ENCODE measurements around the gene CALML5. TPM values are rescaled to one million over a fixed set of nuclear protein-coding genes. Genes with fewer than 3 reads are reported as not detected.

CALML5 gene
- total and polyA plus RNA-seq, 7 donors: not detected

- peaks cover 22 to 83% (median 62%) of the 10 kb centered on the region in 4 donors for H3K36me3 ChIP-seq
- intact Hi-C loops (cut with DNase I): no loop called here
- no peaks in the 10 kb centered on the region for H3K9me3 ChIP-seq
- WGBS, 2 donors: 91 to 94% methylated on average over 12 of the region's 12 CpGs
- H3K4me1 ChIP-seq: peaks cover 0 to 43% (median 19%) of the 10 kb centered on the region in 4 donors
- TF ChIP-seq POLR2AphosphoS5 (IDR thresholded peaks at IDR 0.05) (no peak), POLR2A (IDR thresholded peaks at IDR 0.05) (no peak), EP300 (IDR thresholded peaks at IDR 0.05) (no peak), CTCF (IDR thresholded peaks at IDR 0.05) (no peak)
- H3K27ac ChIP-seq: peak overlapping the region in 1 of 4 donors; percentile 13
- H3K4me3 ChIP-seq: no peak overlapping the region
- H3K27me3 ChIP-seq: no peaks in the 10 kb centered on the region
- no peak for DNase-seq
These were observed 42.8 kb downstream of the CALML5 start for GRCh38 chr10:5456563-5456962.

GRCh38 chr10:5453749-5454489 is 45.5 kb downstream of the CALML5 start:
- Histone ChIP-seq H3K27me3 (no peaks in the 10 kb centered on the region), H3K4me1 (peaks cover 0 to 50% (median 28%) of the 10 kb centered on the region in 4 donors), H3K27ac (peak overlapping the region; percentile 21 to 84 (median 82)), H3K4me3 (no peak overlapping the region), H3K36me3 (peaks cover 22 to 67% (median 61%) of the 10 kb centered on the region in 4 donors), H3K9me3 (no peaks in the 10 kb centered on the region)
- WGBS, 2 donors: 47 to 79% methylated on average over 13 of the region's 13 CpGs
- TF ChIP-seq CTCF (IDR thresholded peaks at IDR 0.05) (no peak), POLR2A (IDR thresholded peaks at IDR 0.05) (no peak), EP300 (IDR thresholded peaks at IDR 0.05) (peak in 1 of 4 donors; percentile 6), POLR2AphosphoS5 (IDR thresholded peaks at IDR 0.05) (peak in 3 of 4 donors; percentile 44 to 73 (median 55))
- intact Hi-C loops (cut with DNase I): no loop called here
- no peak for DNase-seq

- DNase-seq: no peak
- H3K27me3 ChIP-seq: no peaks in the 10 kb centered on the region
- H3K4me1 ChIP-seq: peaks cover 0 to 55% (median 33%) of the 10 kb centered on the region in 4 donors
- peak overlapping the region; percentile 79 to 84 (median 82) for H3K27ac ChIP-seq
- H3K36me3 ChIP-seq: peaks cover 12 to 35% (median 32%) of the 10 kb centered on the region in 4 donors
- 33 to 70% methylated on average over 4 of the region's 4 CpGs for WGBS, 2 donors
- no peak for TF ChIP-seq EP300 (IDR thresholded peaks at IDR 0.05)
- TF ChIP-seq CTCF (IDR thresholded peaks at IDR 0.05): no peak
- TF ChIP-seq POLR2A (IDR thresholded peaks at IDR 0.05): no peak
- no peak for TF ChIP-seq POLR2AphosphoS5 (IDR thresholded peaks at IDR 0.05)
- intact Hi-C loops (cut with DNase I): no loop called here
- H3K4me3 ChIP-seq: peak overlapping the region in 2 of 4 donors; percentile 62 to 63
- H3K9me3 ChIP-seq: no peaks in the 10 kb centered on the region
These were observed 48.6 kb downstream of the CALML5 start for GRCh38 chr10:5450605-5451384.

GRCh38 chr10:5449823-5450222 is 49.5 kb downstream of the CALML5 start:
- 16 to 49% methylated on average over 8 of the region's 8 CpGs for WGBS, 2 donors
- peaks cover 7 to 26% (median 24%) of the 10 kb centered on the region in 4 donors for H3K36me3 ChIP-seq
- no peak for DNase-seq
- TF ChIP-seq POLR2A (IDR thresholded peaks at IDR 0.05) (no peak), POLR2AphosphoS5 (IDR thresholded peaks at IDR 0.05) (peak in 3 of 4 donors; percentile 55 to 67 (median 63)), EP300 (IDR thresholded peaks at IDR 0.05) (peak in 1 of 4 donors; percentile 59), CTCF (IDR thresholded peaks at IDR 0.05) (peak in 1 of 4 experiments; percentile 31)
- intact Hi-C loops (cut with DNase I): loop anchor here (5.0 kb wide), 2 partner anchors 122 to 232 kb away; partner anchors contain the start of gene TASOR2
- H3K4me1 ChIP-seq: peaks cover 0 to 56% (median 34%) of the 10 kb centered on the region in 4 donors
- peak overlapping the region; percentile 79 to 84 (median 82) for H3K27ac ChIP-seq
- no peaks in the 10 kb centered on the region for H3K27me3 ChIP-seq
- H3K4me3 ChIP-seq: peak overlapping the region; percentile 53 to 63 (median 60)
- no peaks in the 10 kb centered on the region for H3K9me3 ChIP-seq
